Measurements from ENCODE around the gene HSPA14. TPM values are rescaled to one million over a fixed set of nuclear protein-coding genes. Genes with fewer than 3 reads are reported as not detected.
A peak's percentile ranks its signal among the peaks of the same experiment; 100 is the strongest.
"Not testable (repeated sequence)": the region's sequence is repeated elsewhere in the genome, so short reads cannot be mapped to it uniquely, and the experiment has no call there.

HSPA14 gene
- total RNA-seq, 1 donor from 2014 or later = 34.1 TPM

DNA sequence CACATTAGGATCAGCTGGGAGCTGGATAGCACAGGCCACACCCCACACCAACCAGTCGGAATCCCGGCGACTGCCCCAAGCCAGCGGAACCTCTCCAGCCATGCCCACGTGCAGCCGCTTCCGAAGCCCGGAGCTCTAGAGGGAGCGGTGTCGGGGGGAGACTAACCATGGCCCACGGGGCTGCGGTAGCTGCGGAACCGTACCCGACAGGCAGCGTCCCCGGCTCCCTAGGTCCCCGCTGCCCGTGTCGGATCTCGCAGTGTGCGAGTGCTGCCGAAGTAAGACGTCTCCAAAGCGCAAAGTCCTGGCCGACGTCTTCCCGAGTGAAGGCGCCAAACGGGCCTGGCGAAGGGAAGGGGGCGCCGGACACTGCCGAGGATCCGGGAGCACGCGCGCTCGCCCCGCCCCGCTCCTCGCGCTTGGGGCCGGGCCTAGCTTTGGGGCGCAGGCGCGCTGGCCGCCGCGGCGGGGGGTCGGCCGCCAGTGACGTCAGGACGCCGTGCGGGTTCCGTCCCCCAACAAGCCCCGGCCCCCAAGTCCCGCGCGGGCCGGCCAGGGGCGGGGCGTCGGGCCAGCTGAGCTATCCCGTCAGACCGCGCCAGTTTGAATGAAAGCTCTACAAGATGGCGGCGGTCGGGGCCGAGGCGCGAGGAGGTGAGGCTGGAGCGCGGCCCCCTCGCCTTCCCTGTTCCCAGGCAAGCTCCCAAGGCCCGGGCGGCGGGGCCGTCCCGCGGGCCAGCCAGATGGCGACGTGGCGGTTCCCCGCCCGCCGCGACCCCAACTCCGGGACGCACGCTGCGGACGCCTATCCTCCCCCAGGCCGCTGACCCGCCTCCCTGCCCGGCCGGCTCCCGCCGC lies 40.4 kb downstream of the HSPA14 start, which contains the start of gene SUV39H2:
SUV39H2 (plus strand) TSS at position 601 of the 858 bp plus-strand sequence; CDS start at position 624, 23 bp downstream.
- intact Hi-C loops (cut with micrococcal nuclease) = loop anchor here (1.0 to 10.0 kb wide), 6 partner anchors 40 to 1556 kb away; partner anchors contain the start of genes CDNF, HSPA14, MEIG1 and MSANTD7
- H3K36me3 Mint-ChIP-seq (ENCODE audit: low read depth) = peaks cover 20% of the 10 kb centered on the region
- no peaks in the 10 kb centered on the region for H3K9me3 Mint-ChIP-seq
- peak within 1 kb of the TSS; percentile 88 for H3K27ac Mint-ChIP-seq
- H3K27me3 Mint-ChIP-seq (ENCODE audit: low read depth) = no peaks in the 10 kb centered on the region
- peak; percentile 93 for DNase-seq (ENCODE audit: low spot score)
- H3K4me3 Mint-ChIP-seq (ENCODE audit: low read depth) = peak within 1 kb of the TSS; percentile 94
- peaks cover 34% of the 10 kb centered on the region for H3K4me1 Mint-ChIP-seq (ENCODE audit: low read depth)

DNA sequence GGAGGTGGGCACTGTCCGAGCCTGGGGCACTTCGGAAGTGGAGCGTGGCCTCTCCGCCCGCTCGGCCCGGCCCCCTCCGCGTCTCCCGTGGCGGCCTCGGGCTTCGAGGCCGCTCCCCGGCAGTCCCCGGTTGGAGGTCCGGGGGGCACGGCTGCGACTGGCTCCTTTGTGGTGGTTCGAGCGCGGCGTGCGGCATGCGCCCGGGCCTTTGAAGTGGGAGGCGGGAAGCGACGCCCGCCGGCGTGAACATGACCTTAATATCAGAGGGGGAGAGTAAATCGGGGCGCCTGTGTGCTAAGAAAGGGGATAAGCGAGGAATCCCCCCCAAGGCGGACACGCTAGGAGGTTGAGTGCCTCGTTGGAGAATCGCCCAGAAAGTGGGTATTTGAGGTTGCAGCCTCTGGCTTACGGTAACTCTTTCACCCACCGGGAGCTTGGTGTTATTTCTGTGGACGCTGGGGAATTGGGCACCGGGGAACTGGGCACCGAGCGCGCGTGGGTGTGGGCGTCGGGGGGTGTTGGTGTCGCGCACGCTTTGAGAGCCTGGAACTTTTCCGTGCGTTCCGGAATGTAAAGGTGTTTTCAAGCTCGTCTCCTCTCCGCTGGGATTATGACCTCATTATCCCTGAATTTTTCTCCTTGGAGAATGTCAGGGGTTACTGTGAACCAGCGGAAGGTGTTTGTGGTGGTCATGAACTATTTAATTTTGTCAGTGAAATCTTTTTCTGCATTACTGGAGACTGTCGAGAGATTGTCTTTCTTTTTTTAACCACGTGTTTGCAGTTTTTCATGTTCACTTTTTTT lies 41.2 kb downstream of the HSPA14 start:
- H3K4me3 Mint-ChIP-seq (ENCODE audit: low read depth) = peak overlapping the region; percentile 92
- H3K4me1 Mint-ChIP-seq (ENCODE audit: low read depth) = peaks cover 31% of the 10 kb centered on the region
- intact Hi-C loops (cut with micrococcal nuclease) = loop anchor here (2.0 to 10.0 kb wide), 3 partner anchors 232 to 1555 kb away; partner anchors contain the start of gene PTER
- H3K36me3 Mint-ChIP-seq (ENCODE audit: low read depth) = peaks cover 20% of the 10 kb centered on the region
- H3K9me3 Mint-ChIP-seq = no peaks in the 10 kb centered on the region
- DNase-seq (ENCODE audit: low spot score) = peak; percentile 34
- no peaks in the 10 kb centered on the region for H3K27me3 Mint-ChIP-seq (ENCODE audit: low read depth)
- peak overlapping the region; percentile 88 for H3K27ac Mint-ChIP-seq

DNA sequence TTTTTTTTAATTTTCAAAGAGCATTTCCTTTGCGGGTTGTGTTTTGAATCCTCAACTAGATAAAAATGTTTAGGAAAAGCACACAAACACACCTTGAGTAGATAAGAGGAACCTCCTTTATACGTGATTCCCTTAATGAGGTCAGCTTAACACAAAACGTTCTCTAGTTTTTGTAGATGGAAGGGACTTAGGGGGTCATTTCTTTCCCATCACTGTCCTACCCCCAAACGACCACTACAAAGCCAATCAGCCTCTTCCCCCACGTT lies 41.8 kb downstream of the HSPA14 start:
- Mint-ChIP-seq H3K27me3 (ENCODE audit: low read depth) (no peaks in the 10 kb centered on the region), H3K9me3 (no peaks in the 10 kb centered on the region), H3K36me3 (ENCODE audit: low read depth) (peaks cover 20% of the 10 kb centered on the region), H3K4me1 (ENCODE audit: low read depth) (peaks cover 31% of the 10 kb centered on the region), H3K27ac (peak overlapping the region; percentile 88), H3K4me3 (ENCODE audit: low read depth) (peak overlapping the region; percentile 92)
- DNase-seq (ENCODE audit: low spot score) = no peak
- intact Hi-C loops (cut with micrococcal nuclease) = loop anchor here (2.0 to 10.0 kb wide), 3 partner anchors 233 to 1555 kb away; partner anchors contain the start of gene PTER

DNA sequence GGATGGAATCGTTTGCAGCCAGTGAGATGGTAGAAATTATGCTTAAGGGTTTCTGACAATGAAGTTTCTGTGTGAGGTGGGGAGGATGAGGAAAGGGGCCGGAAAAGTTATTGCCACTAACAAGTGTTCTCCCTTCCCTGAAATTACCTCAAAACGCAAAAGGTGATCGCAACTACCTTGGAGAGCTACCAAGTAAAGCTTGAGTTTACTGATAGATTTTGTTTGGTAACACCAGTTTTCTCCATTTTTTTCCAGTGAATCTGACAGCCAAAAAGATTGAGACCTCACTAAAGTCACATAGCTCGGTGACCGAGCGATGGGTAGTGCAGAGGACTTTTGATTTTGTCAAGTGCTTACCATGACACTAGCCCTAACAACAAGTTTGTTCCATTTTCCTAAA lies 42.1 kb downstream of the HSPA14 start:
- H3K27me3 Mint-ChIP-seq (ENCODE audit: low read depth) = no peaks in the 10 kb centered on the region
- peaks cover 31% of the 10 kb centered on the region for H3K4me1 Mint-ChIP-seq (ENCODE audit: low read depth)
- no peak for DNase-seq (ENCODE audit: low spot score)
- H3K27ac Mint-ChIP-seq = no peak overlapping the region
- peak overlapping the region; percentile 92 for H3K4me3 Mint-ChIP-seq (ENCODE audit: low read depth)
- H3K36me3 Mint-ChIP-seq (ENCODE audit: low read depth) = peaks cover 20% of the 10 kb centered on the region
- intact Hi-C loops (cut with micrococcal nuclease) = no loop called here
- no peaks in the 10 kb centered on the region for H3K9me3 Mint-ChIP-seq

DNA sequence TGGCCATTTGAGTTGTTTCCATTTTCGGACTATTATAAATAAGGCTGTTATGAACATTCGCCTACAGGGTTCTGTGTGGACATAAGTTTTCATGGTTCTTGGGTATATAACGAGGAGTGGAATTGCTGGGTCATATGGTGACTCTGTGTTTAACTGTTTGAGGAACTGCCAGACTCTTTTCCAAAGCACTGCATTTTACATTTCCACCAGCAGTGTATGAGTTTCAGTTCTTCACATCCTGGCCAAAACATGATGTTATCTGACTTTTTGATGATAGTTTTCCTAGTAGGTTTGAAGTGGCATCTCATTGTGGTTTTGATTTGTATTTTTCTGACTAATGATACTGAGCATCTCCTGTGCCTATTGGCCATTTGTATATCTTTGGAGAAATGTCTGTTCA lies 46.0 kb downstream of the HSPA14 start:
- Mint-ChIP-seq H3K4me3 (ENCODE audit: low read depth) (no peak overlapping the region), H3K36me3 (ENCODE audit: low read depth) (peaks cover 20% of the 10 kb centered on the region), H3K9me3 (no peaks in the 10 kb centered on the region), H3K27ac (no peak overlapping the region), H3K27me3 (ENCODE audit: low read depth) (no peaks in the 10 kb centered on the region), H3K4me1 (ENCODE audit: low read depth) (peaks cover 28% of the 10 kb centered on the region)
- intact Hi-C loops (cut with micrococcal nuclease) = no loop called here
- no peak for DNase-seq (ENCODE audit: low spot score)

DNA sequence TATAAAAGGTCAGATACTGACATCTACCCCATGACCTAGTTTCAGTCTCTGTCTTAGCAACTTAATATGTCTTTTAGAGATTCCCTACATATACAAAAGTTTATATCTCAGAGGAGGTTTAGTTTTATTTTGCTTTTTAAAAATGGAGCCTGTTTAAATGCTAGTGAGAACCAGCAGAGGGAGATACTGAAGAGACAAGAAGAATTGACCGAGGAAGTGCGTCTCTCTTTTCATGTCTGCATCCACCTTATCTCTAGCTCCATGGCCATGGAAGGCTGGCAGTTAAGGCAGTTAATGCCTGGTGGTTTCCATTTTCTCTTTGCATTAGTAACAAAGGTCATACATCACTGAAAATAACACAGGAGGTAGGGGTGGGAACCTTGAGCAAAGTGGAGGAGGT lies 51.2 kb downstream of the HSPA14 start:
- H3K4me3 Mint-ChIP-seq (ENCODE audit: low read depth) = peak overlapping the region; percentile 4
- peaks cover 18% of the 10 kb centered on the region for H3K36me3 Mint-ChIP-seq (ENCODE audit: low read depth)
- peak overlapping the region; percentile 31 for H3K27ac Mint-ChIP-seq
- no peaks in the 10 kb centered on the region for H3K9me3 Mint-ChIP-seq
- no peaks in the 10 kb centered on the region for H3K27me3 Mint-ChIP-seq (ENCODE audit: low read depth)
- H3K4me1 Mint-ChIP-seq (ENCODE audit: low read depth) = peaks cover 20% of the 10 kb centered on the region
- intact Hi-C loops (cut with micrococcal nuclease) = no loop called here
- no peak for DNase-seq (ENCODE audit: low spot score)

DNA sequence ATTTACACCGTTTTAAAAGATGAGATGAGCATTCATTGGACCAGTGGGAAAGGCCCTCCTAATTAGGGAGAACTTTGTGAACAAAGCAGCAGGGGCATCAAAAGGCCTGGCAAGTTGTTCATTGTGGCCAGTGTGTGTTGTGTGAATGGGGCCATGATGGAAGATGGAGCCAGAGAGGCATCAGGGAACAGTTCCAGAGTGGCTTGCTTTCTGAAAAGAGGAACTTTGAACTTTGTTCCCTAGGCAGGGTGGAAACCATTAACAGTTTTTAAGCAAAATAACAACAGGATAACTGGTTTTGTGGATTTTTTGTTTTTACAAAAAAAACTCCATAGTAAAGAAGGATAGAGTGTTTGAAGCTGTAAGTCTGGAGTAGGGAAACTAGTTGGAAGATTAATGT lies 53.0 kb downstream of the HSPA14 start:
- intact Hi-C loops (cut with micrococcal nuclease) = no loop called here

DNA sequence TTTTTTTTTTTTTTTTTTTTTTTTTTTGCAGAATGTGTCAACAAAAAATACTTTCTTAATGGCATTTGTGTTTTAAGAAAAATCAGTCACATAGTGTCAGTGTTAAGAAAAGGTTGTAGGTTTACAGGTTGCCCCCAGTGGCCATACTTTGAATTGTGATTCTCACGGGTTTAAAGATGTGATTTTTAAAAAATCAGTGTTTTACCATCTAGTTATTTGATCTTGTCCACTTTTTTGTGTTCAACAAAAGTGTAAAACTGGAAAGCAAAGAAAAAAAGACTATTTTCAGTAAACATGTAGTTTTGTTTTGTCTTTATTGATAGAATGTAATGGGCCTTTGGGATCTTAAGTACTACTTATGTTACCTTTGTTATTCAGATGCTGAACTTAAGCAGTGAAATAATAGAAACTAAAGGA lies 66.2 kb downstream of the HSPA14 start:
- Mint-ChIP-seq H3K27me3 (ENCODE audit: low read depth) (no peaks in the 10 kb centered on the region), H3K27ac (no peak overlapping the region), H3K4me3 (ENCODE audit: low read depth) (no peak overlapping the region), H3K4me1 (ENCODE audit: low read depth) (peaks cover 3% of the 10 kb centered on the region), H3K9me3 (peaks cover 3% of the 10 kb centered on the region), H3K36me3 (ENCODE audit: low read depth) (peaks cover 66% of the 10 kb centered on the region)
- intact Hi-C loops (cut with micrococcal nuclease) = no loop called here
- no peak for DNase-seq (ENCODE audit: low spot score)

More for the DNA sequence above, 53.0 kb downstream of the HSPA14 start:
- no peaks in the 10 kb centered on the region for H3K27me3 Mint-ChIP-seq (ENCODE audit: low read depth)
- H3K4me1 Mint-ChIP-seq (ENCODE audit: low read depth) = peaks cover 20% of the 10 kb centered on the region
- no peak for DNase-seq (ENCODE audit: low spot score)
- H3K4me3 Mint-ChIP-seq (ENCODE audit: low read depth) = no peak overlapping the region
- H3K36me3 Mint-ChIP-seq (ENCODE audit: low read depth) = peaks cover 21% of the 10 kb centered on the region
- H3K9me3 Mint-ChIP-seq = no peaks in the 10 kb centered on the region
- peak overlapping the region; percentile 14 for H3K27ac Mint-ChIP-seq

DNA sequence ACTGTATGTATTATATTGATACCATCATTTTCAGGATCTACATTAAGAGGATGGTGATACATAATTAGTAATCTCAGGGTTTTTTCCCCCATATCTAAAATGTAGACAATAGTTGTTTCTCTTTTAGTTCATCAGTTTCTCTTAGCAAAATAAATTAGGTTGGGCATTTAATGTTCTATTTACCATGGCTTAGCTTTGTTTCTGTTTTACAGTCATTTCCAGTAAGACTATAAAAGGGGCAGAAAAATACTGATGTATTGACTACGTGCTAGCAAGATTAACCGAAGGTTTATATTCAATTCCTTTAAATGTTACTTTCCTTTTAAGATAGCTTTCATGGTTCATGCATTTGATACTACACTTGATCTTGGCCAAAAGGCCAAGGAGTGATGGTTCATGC lies 66.8 kb downstream of the HSPA14 start:
- Mint-ChIP-seq H3K27me3 (ENCODE audit: low read depth) (no peaks in the 10 kb centered on the region), H3K4me1 (ENCODE audit: low read depth) (peaks cover 3% of the 10 kb centered on the region), H3K9me3 (peaks cover 3% of the 10 kb centered on the region), H3K36me3 (ENCODE audit: low read depth) (peaks cover 67% of the 10 kb centered on the region), H3K27ac (no peak overlapping the region), H3K4me3 (ENCODE audit: low read depth) (no peak overlapping the region)
- intact Hi-C loops (cut with micrococcal nuclease) = no loop called here
- no peak for DNase-seq (ENCODE audit: low spot score)

DNA sequence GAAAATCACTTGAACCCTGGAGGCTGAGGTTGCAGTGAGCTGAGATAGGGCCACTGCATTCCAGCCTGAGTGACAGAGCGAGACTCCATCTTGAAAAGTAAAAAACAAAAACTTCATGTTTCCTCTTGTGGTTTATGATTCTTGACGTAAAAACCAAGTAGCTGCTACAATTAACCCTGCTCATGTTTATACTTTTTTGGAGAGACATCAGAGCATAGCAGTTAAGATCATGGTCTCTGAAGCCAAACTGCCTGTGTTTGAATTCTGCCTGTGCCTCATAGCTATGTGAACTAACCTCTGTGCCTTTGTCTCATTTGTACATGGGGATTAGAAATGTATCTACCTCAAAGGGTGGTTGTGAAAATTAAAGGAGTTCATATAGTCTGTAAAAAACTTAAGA lies 67.8 kb downstream of the HSPA14 start:
- no peaks in the 10 kb centered on the region for H3K27me3 Mint-ChIP-seq (ENCODE audit: low read depth)
- peaks cover 3% of the 10 kb centered on the region for H3K4me1 Mint-ChIP-seq (ENCODE audit: low read depth)
- H3K4me3 Mint-ChIP-seq (ENCODE audit: low read depth) = no peak overlapping the region
- no peak for DNase-seq (ENCODE audit: low spot score)
- peaks cover 3% of the 10 kb centered on the region for H3K9me3 Mint-ChIP-seq
- no peak overlapping the region for H3K27ac Mint-ChIP-seq
- peaks cover 72% of the 10 kb centered on the region for H3K36me3 Mint-ChIP-seq (ENCODE audit: low read depth)
- intact Hi-C loops (cut with micrococcal nuclease) = no loop called here

DNA sequence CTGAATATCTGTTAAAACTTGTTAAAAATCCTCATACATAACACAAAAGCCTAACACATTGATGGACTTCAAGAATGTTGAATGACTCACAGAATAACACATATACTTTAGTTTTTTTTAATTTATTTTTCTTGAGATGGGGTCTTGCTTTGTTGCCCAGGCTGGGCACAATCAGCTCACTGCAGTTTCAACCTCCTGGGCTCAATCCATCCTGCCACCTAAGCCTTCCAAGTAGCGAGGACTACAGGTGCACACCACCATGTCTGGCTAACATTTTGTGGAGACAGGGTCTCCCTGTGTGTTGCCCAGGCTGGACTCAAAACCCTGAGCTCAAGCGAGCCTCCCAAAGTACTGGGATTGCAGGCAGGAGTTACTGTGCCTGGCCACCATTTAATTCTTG lies 68.7 kb downstream of the HSPA14 start:
- Mint-ChIP-seq H3K36me3 (ENCODE audit: low read depth) (peaks cover 78% of the 10 kb centered on the region), H3K27ac (no peak overlapping the region), H3K9me3 (peaks cover 3% of the 10 kb centered on the region), H3K27me3 (ENCODE audit: low read depth) (no peaks in the 10 kb centered on the region), H3K4me1 (ENCODE audit: low read depth) (peaks cover 6% of the 10 kb centered on the region), H3K4me3 (ENCODE audit: low read depth) (no peak overlapping the region)
- DNase-seq (ENCODE audit: low spot score) = no peak
- intact Hi-C loops (cut with micrococcal nuclease) = no loop called here

DNA sequence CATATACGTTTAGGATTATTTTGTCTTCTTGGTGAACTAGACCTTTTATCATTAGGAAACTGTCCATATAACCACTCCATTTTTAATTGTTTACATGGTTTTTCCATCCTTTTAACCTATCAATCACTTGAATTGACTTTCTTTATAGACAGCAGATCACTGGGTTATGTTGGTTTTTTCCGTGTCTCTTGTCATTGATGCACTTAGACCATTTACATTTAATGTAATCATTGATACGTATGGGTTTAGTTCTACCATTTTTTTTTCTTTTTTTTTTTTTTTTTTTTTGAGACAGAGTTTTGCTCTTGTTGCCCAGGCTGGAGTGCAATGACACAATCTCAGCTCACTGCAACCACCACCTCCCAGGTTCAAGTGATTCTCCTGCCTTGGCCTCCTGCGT lies 69.5 kb downstream of the HSPA14 start:
- H3K4me3 Mint-ChIP-seq (ENCODE audit: low read depth); H3K27me3 Mint-ChIP-seq (ENCODE audit: low read depth); H3K27ac Mint-ChIP-seq; intact Hi-C loops (cut with micrococcal nuclease); H3K9me3 Mint-ChIP-seq; DNase-seq (ENCODE audit: low spot score); H3K4me1 Mint-ChIP-seq (ENCODE audit: low read depth): not testable (repeated sequence)
- peaks cover 85% of the 10 kb centered on the region for H3K36me3 Mint-ChIP-seq (ENCODE audit: low read depth)

DNA sequence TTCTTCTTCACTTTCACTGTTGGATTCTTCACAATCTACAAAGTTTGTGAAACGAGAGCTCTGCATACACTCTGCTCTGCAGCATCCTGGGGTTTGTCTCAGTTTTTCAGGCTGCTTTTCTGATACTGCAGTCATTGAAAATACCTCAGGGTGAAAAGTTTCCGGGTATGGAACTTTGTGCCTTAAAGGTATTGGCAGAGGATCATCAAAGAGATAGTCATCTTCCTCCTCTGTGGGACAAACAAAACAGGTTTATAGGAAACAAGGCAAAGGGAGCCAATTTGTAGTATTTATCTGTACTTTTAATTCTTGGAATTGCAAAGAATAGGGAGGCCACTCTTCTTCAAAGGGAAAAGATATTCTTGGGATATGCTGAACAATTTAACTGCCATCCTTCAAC lies 71.0 kb downstream of the HSPA14 start:
- no peak overlapping the region for H3K4me3 Mint-ChIP-seq (ENCODE audit: low read depth)

More for the DNA sequence above, 71.0 kb downstream of the HSPA14 start:
- peaks cover 6% of the 10 kb centered on the region for H3K4me1 Mint-ChIP-seq (ENCODE audit: low read depth)
- peaks cover 95% of the 10 kb centered on the region for H3K36me3 Mint-ChIP-seq (ENCODE audit: low read depth)
- no peak for DNase-seq (ENCODE audit: low spot score)
- H3K27ac Mint-ChIP-seq = no peak overlapping the region
- intact Hi-C loops (cut with micrococcal nuclease) = no loop called here
- no peaks in the 10 kb centered on the region for H3K27me3 Mint-ChIP-seq (ENCODE audit: low read depth)
- H3K9me3 Mint-ChIP-seq = peaks cover 10% of the 10 kb centered on the region

All from activated T-helper 2 cell treated with anti-CD3 and anti-CD28 coated beads, Interferon-gamma antibody, Interleukin-2, Interleukin-4, amounts not matched to agents 10 μg/mL and 5 μg/mL and 100 μg/mL, durations not matched to agents 14 hours and 24 hours and 36 hours (primary cell).